ENCODE data around the gene TMEM163.

The TMEM163 gene

DNA sequence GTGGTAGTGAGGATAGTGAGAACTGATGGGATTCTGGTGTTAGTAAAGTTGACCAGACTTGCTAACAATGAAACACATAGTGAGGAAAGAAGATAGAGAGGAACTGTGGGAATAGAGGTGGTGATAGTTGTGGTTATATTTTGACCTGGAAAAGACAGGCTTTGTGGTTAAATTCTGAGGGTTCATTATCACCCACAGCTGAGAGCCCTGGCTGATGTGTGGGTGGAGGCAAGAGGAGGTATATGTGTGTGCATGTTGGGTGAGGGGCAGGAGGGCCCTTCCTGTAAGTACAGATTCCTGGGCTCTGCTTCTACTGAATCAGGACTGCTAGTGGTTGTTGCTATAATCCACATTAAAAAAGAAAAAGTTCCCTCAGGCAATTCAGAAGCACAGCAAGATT lies 26.2 kb upstream of the TMEM163 start:
- H3K36me3 ChIP-seq (ENCODE audit: control insufficient read depth in 1 of 2, insufficient read depth in 2 of 2, low read length in 2 of 2): no peaks in the 10 kb centered on the region
- H3K4me3 ChIP-seq (ENCODE audit: low read depth in 1 of 2, low read length in 2 of 2): no peak overlapping the region
- H3K27me3 ChIP-seq (ENCODE audit: control insufficient read depth in 1 of 2, insufficient read depth in 2 of 2, low read length in 2 of 2): no peaks in the 10 kb centered on the region

DNA sequence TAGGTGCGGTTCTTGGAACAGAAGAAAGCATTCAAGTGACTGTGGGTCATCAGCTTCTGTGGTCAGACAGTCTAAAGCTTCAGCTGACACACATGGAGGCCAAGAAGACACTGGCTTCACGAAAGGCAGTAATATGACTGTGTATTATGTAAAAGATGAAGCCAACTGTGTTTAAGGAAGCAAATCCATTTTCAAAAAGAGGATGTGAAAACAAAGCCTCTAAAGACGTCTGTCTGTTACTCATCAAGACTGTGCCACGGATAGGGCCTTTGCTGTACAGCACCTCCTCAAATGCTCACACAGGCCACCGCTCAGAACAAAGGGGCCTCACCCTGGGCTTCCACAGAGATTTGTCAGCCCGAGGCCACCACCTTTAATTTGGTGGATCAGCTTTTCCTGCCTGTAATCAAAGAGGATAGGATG lies 21.1 kb upstream of the TMEM163 start:
- Histone ChIP-seq H3K4me3 (ENCODE audit: low read depth in 1 of 2, low read length in 2 of 2) (no peak overlapping the region), H3K36me3 (ENCODE audit: control insufficient read depth in 1 of 2, insufficient read depth in 2 of 2, low read length in 2 of 2) (no peaks in the 10 kb centered on the region), H3K9ac (ENCODE audit: low read depth in 1 of 2, low read length in 2 of 2) (no peak overlapping the region), H3K4me1 (ENCODE audit: control insufficient read depth in 1 of 2, insufficient read depth in 2 of 2, low read length in 2 of 2) (peaks cover 0 to 15% of the 10 kb centered on the region in 2 donors), H3K9me3 (ENCODE audit: control insufficient read depth in 1 of 2, low read length in 2 of 2) (no peaks in the 10 kb centered on the region), H3K27ac (ENCODE audit: low read depth, low read length) (no peak overlapping the region), H3K27me3 (ENCODE audit: control insufficient read depth in 1 of 2, insufficient read depth in 2 of 2, low read length in 2 of 2) (no peaks in the 10 kb centered on the region)

More for the DNA sequence above, 26.2 kb upstream of the TMEM163 start:
- Histone ChIP-seq H3K27ac (ENCODE audit: low read depth, low read length) (no peak overlapping the region), H3K9ac (ENCODE audit: low read depth in 1 of 2, low read length in 2 of 2) (no peak overlapping the region), H3K4me1 (ENCODE audit: control insufficient read depth in 1 of 2, insufficient read depth in 2 of 2, low read length in 2 of 2) (no peaks in the 10 kb centered on the region), H3K9me3 (ENCODE audit: control insufficient read depth in 1 of 2, low read length in 2 of 2) (no peaks in the 10 kb centered on the region)

DNA sequence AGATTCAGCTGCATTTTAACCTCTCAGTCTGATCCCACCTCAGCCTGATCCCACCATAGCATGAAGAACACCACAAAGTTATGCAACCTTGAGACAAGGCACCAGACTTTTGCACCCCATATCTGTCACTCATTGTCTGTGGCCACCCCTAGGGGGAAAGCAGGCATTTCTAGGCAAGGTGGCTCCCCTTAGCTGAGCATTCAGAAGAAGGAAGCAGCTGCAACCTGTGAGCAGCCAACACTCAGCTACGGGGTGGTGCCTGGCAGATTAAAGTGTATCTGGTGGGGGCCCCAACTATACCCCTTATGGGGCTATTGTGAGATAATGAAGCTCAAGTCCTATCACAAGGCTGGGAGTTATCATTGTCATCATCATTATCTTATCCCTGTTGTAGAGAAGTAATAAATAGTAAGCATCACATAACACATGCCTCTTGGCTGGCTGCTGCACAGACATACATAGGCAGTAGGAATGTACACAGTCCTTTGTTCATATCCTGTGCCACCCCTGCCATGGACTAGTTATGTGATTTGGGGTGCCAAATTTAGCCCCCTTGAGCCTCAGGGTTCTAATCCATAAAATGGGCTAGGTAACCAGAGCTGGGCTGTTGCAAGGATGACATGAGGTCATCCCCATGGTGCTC lies 20.6 kb upstream of the TMEM163 start:
- no peak overlapping the region for H3K4me3 ChIP-seq (ENCODE audit: low read depth in 1 of 2, low read length in 2 of 2)
- no peaks in the 10 kb centered on the region for H3K36me3 ChIP-seq (ENCODE audit: control insufficient read depth in 1 of 2, insufficient read depth in 2 of 2, low read length in 2 of 2)
- H3K4me1 ChIP-seq (ENCODE audit: control insufficient read depth in 1 of 2, insufficient read depth in 2 of 2, low read length in 2 of 2): peaks cover 0 to 15% of the 10 kb centered on the region in 2 donors
- no peaks in the 10 kb centered on the region for H3K27me3 ChIP-seq (ENCODE audit: control insufficient read depth in 1 of 2, insufficient read depth in 2 of 2, low read length in 2 of 2)
- H3K9me3 ChIP-seq (ENCODE audit: control insufficient read depth in 1 of 2, low read length in 2 of 2): no peaks in the 10 kb centered on the region
- H3K9ac ChIP-seq (ENCODE audit: low read depth in 1 of 2, low read length in 2 of 2): no peak overlapping the region
- H3K27ac ChIP-seq (ENCODE audit: low read depth, low read length): no peak overlapping the region

- H3K9me3 ChIP-seq (ENCODE audit: control insufficient read depth in 1 of 2, low read length in 2 of 2): no peaks in the 10 kb centered on the region
- no peak overlapping the region for H3K9ac ChIP-seq (ENCODE audit: low read depth in 1 of 2, low read length in 2 of 2)
- no peak overlapping the region for H3K27ac ChIP-seq (ENCODE audit: low read depth, low read length)
- no peaks in the 10 kb centered on the region for H3K36me3 ChIP-seq (ENCODE audit: control insufficient read depth in 1 of 2, insufficient read depth in 2 of 2, low read length in 2 of 2)
- no peaks in the 10 kb centered on the region for H3K27me3 ChIP-seq (ENCODE audit: control insufficient read depth in 1 of 2, insufficient read depth in 2 of 2, low read length in 2 of 2)
- H3K4me3 ChIP-seq (ENCODE audit: low read depth in 1 of 2, low read length in 2 of 2): no peak overlapping the region
- peaks cover 0 to 15% of the 10 kb centered on the region in 2 donors for H3K4me1 ChIP-seq (ENCODE audit: control insufficient read depth in 1 of 2, insufficient read depth in 2 of 2, low read length in 2 of 2)
Measured at GRCh38 chr2:134738141-134738870, 19.5 kb upstream of the TMEM163 start.

DNA sequence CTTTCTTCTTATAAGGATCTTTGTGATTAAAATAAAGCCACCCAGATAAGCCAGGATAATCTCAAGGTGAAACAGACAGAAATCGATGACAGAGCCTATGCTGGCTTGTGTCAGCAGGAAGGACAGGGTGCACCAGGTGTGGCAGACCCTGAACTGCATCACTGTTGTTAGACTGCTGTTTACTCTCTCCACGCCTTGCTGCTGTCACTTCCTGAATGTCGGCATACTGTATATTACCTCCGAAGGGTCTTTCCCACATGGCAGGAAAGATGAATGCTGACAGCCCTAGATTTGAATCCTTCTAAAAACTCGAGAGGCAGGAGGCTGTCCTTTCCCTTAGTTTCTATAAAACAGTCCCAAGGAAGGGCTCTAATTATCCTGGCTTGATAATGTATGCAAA lies 18.9 kb upstream of the TMEM163 start:
- Histone ChIP-seq H3K36me3 (ENCODE audit: control insufficient read depth in 1 of 2, insufficient read depth in 2 of 2, low read length in 2 of 2) (no peaks in the 10 kb centered on the region), H3K9ac (ENCODE audit: low read depth in 1 of 2, low read length in 2 of 2) (no peak overlapping the region), H3K4me1 (ENCODE audit: control insufficient read depth in 1 of 2, insufficient read depth in 2 of 2, low read length in 2 of 2) (peaks cover 0 to 15% of the 10 kb centered on the region in 2 donors), H3K27ac (ENCODE audit: low read depth, low read length) (no peak overlapping the region), H3K27me3 (ENCODE audit: control insufficient read depth in 1 of 2, insufficient read depth in 2 of 2, low read length in 2 of 2) (no peaks in the 10 kb centered on the region), H3K9me3 (ENCODE audit: control insufficient read depth in 1 of 2, low read length in 2 of 2) (no peaks in the 10 kb centered on the region), H3K4me3 (ENCODE audit: low read depth in 1 of 2, low read length in 2 of 2) (no peak overlapping the region)

DNA sequence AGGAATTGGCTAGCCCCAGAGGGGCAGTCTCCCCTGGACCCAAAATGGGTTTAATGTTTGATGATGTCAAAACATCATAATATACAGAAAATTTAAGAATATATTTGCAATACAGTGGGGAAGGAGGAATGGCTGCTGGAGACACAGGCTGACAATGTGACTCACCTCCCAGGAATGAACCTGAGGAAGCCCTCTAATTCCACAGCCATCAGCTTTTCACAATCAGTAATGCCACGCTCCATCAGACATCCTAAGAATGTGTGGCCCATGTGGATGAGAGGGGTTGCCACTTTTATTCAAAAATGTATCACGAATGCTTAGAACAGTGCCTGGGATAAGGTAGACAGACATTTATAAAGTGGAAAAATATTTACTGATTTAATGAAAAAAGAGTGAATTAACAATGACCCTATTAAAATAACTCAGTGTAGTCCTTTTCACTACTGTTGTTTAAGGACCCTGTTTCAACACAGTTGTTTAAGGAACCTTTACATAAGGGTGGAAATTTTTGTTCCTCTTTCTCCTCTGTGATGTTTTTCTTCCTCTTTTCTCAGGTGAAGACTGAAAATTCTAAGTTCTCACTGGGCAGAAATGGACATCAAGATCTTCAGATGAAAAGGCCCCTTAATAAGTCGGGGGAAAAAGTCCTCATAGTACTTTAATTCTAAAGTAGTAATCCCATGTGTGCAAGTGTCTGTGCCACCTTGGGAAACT lies 17.5 kb upstream of the TMEM163 start:
- Histone ChIP-seq H3K36me3 (ENCODE audit: control insufficient read depth in 1 of 2, insufficient read depth in 2 of 2, low read length in 2 of 2) (no peaks in the 10 kb centered on the region), H3K27ac (ENCODE audit: low read depth, low read length) (no peak overlapping the region), H3K9ac (ENCODE audit: low read depth in 1 of 2, low read length in 2 of 2) (no peak overlapping the region), H3K9me3 (ENCODE audit: control insufficient read depth in 1 of 2, low read length in 2 of 2) (no peaks in the 10 kb centered on the region), H3K4me3 (ENCODE audit: low read depth in 1 of 2, low read length in 2 of 2) (no peak overlapping the region), H3K27me3 (ENCODE audit: control insufficient read depth in 1 of 2, insufficient read depth in 2 of 2, low read length in 2 of 2) (no peaks in the 10 kb centered on the region), H3K4me1 (ENCODE audit: control insufficient read depth in 1 of 2, insufficient read depth in 2 of 2, low read length in 2 of 2) (peaks cover 0 to 15% of the 10 kb centered on the region in 2 donors)

GRCh38 chr2:134728163-134728562 lies 9.4 kb upstream of the TMEM163 start:
- no peak overlapping the region for H3K9ac ChIP-seq (ENCODE audit: low read depth in 1 of 2, low read length in 2 of 2)
- H3K36me3 ChIP-seq (ENCODE audit: control insufficient read depth in 1 of 2, insufficient read depth in 2 of 2, low read length in 2 of 2): no peaks in the 10 kb centered on the region
- no peaks in the 10 kb centered on the region for H3K27me3 ChIP-seq (ENCODE audit: control insufficient read depth in 1 of 2, insufficient read depth in 2 of 2, low read length in 2 of 2)
- no peaks in the 10 kb centered on the region for H3K9me3 ChIP-seq (ENCODE audit: control insufficient read depth in 1 of 2, low read length in 2 of 2)
- no peak overlapping the region for H3K27ac ChIP-seq (ENCODE audit: low read depth, low read length)
- H3K4me1 ChIP-seq (ENCODE audit: control insufficient read depth in 1 of 2, insufficient read depth in 2 of 2, low read length in 2 of 2): peaks cover 0 to 8% of the 10 kb centered on the region in 2 donors
- no peak overlapping the region for H3K4me3 ChIP-seq (ENCODE audit: low read depth in 1 of 2, low read length in 2 of 2)

- peaks cover 0 to 8% of the 10 kb centered on the region in 2 donors for H3K4me1 ChIP-seq (ENCODE audit: control insufficient read depth in 1 of 2, insufficient read depth in 2 of 2, low read length in 2 of 2)
- H3K27me3 ChIP-seq (ENCODE audit: control insufficient read depth in 1 of 2, insufficient read depth in 2 of 2, low read length in 2 of 2): peaks cover 4 to 8% of the 10 kb centered on the region in 2 donors
- no peak overlapping the region for H3K9ac ChIP-seq (ENCODE audit: low read depth in 1 of 2, low read length in 2 of 2)
- no peak overlapping the region for H3K4me3 ChIP-seq (ENCODE audit: low read depth in 1 of 2, low read length in 2 of 2)
- no peaks in the 10 kb centered on the region for H3K36me3 ChIP-seq (ENCODE audit: control insufficient read depth in 1 of 2, insufficient read depth in 2 of 2, low read length in 2 of 2)
- H3K9me3 ChIP-seq (ENCODE audit: control insufficient read depth in 1 of 2, low read length in 2 of 2): no peaks in the 10 kb centered on the region
- H3K27ac ChIP-seq (ENCODE audit: low read depth, low read length): no peak overlapping the region
Measured at GRCh38 chr2:134727385-134727784, 8.6 kb upstream of the TMEM163 start.

- Histone ChIP-seq H3K4me1 (ENCODE audit: control insufficient read depth in 1 of 2, insufficient read depth in 2 of 2, low read length in 2 of 2) (peaks cover 0 to 8% of the 10 kb centered on the region in 2 donors), H3K36me3 (ENCODE audit: control insufficient read depth in 1 of 2, insufficient read depth in 2 of 2, low read length in 2 of 2) (no peaks in the 10 kb centered on the region), H3K27ac (ENCODE audit: low read depth, low read length) (no peak overlapping the region)
Measured at GRCh38 chr2:134726645-134727044, 7.8 kb upstream of the TMEM163 start.

DNA sequence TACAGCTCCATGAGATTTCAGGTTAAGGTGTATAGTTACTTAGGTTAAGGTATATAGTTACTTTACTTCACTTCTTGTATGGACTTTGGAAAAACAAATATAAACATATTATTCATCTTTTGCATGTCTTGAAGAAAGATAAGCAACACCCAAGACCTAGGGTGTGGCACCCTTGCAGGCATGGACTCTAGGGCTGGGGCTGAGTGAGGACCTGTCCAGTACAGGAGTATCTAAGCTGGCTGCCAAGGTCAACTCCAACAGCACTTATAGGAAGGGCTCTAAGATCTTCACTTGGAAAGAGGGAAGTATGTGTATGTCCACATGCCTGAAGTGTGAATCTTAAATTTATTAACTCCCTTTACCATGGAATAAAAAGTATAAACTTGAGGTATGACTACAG lies 7.1 kb upstream of the TMEM163 start:
- Histone ChIP-seq H3K36me3 (ENCODE audit: control insufficient read depth in 1 of 2, insufficient read depth in 2 of 2, low read length in 2 of 2) (no peaks in the 10 kb centered on the region), H3K27ac (ENCODE audit: low read depth, low read length) (no peak overlapping the region), H3K9me3 (ENCODE audit: control insufficient read depth in 1 of 2, low read length in 2 of 2) (no peaks in the 10 kb centered on the region), H3K9ac (ENCODE audit: low read depth in 1 of 2, low read length in 2 of 2) (no peak overlapping the region), H3K4me3 (ENCODE audit: low read depth in 1 of 2, low read length in 2 of 2) (no peak overlapping the region), H3K27me3 (ENCODE audit: control insufficient read depth in 1 of 2, insufficient read depth in 2 of 2, low read length in 2 of 2) (peaks cover 4 to 17% of the 10 kb centered on the region in 2 donors), H3K4me1 (ENCODE audit: control insufficient read depth in 1 of 2, insufficient read depth in 2 of 2, low read length in 2 of 2) (peaks cover 0 to 8% of the 10 kb centered on the region in 2 donors)

More at GRCh38 chr2:134726645-134727044, 7.8 kb upstream of the TMEM163 start:
- H3K27me3 ChIP-seq (ENCODE audit: control insufficient read depth in 1 of 2, insufficient read depth in 2 of 2, low read length in 2 of 2): peaks cover 4 to 15% of the 10 kb centered on the region in 2 donors
- H3K9ac ChIP-seq (ENCODE audit: low read depth in 1 of 2, low read length in 2 of 2): no peak overlapping the region
- no peak overlapping the region for H3K4me3 ChIP-seq (ENCODE audit: low read depth in 1 of 2, low read length in 2 of 2)
- H3K9me3 ChIP-seq (ENCODE audit: control insufficient read depth in 1 of 2, low read length in 2 of 2): no peaks in the 10 kb centered on the region
